NT2/D1 (cell line): ENCODE results near the gene USP12.

ENCODE experiments used
- SUZ12 ChIP-seq: IDR thresholded peaks from 2 replicates; pipeline ENCODE4 v1.6.1; 2011; ENCODE audit not compliant: insufficient read length, insufficient read depth; ENCODE audit errors: extremely low read depth
- YY1 ChIP-seq: IDR thresholded peaks from 2 replicates; pipeline ENCODE4 v1.6.1; 2011; ENCODE audit not compliant: insufficient read length, insufficient read depth

DNA sequence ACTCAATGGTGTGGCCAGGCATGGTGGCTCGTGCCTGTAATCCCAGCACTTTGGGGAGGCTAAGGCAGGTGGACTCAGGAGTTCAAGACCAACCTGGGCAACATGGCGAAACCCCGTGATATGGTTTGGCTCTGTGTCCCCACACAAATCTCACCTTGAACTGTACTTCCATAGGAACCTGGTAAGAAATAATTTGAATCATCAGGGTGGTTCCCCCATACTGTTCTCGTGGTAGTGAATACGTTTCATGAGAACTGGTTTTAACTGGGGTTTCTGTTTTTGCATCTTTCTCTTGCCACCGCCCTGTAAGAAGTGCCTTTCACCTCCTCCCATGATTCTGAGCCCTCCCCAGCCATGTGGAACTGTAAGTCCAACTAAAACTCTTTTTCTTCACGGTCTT is 49.6 kb downstream of the USP12 start:
- TF ChIP-seq YY1 (no peak), SUZ12 (no peak)
